Neural cell (in vitro differentiated cells): Measurements from ENCODE around the gene GABRR1. TPM values are rescaled to one million over a fixed set of nuclear protein-coding genes. Genes with fewer than 3 reads are reported as not detected.
A peak's percentile ranks its signal among the peaks of the same experiment; 100 is the strongest.

Experiments used
- H2AFZ ChIP-seq: fragments of 200-600, 300-800 bp; sonication (generic), shearing (Covaris generic); 2 replicates; pipeline ENCODE4 v1.6.0; 2014; ENCODE audit warnings: low read depth, mild to moderate bottlenecking, antibody characterized with exemption, low read length, moderate library complexity
- H3F3A ChIP-seq: fragments of 200-600 bp; shearing (Covaris generic); 2 replicates; pipeline ENCODE4 v1.6.1; 2016; ENCODE audit warnings: mild to moderate bottlenecking, moderate library complexity, mixed read lengths, antibody characterized with exemption, low read length; ENCODE audit not compliant: insufficient read depth, poor library complexity, severe bottlenecking
- H3K27ac ChIP-seq: fragments of 200-600, 300-800 bp; sonication (generic), shearing (Covaris generic); 2 replicates; pipeline ENCODE4 v1.5.1; 2014; ENCODE audit warnings: mild to moderate bottlenecking, low read length, moderate library complexity
- H3K27me3 ChIP-seq: fragments of 300-800, 200-600 bp; sonication (generic), shearing (Covaris generic); 2 replicates; pipeline ENCODE4 v1.6.0; 2014; ENCODE audit warnings: mild to moderate bottlenecking, low read depth, low read length, moderate library complexity; ENCODE audit not compliant: insufficient read depth
- H3K36me3 ChIP-seq: fragments of 300-800, 200-600 bp; sonication (generic), shearing (Covaris generic); 2 replicates; pipeline ENCODE4 v1.5.1; 2014; ENCODE audit warnings: mild to moderate bottlenecking, antibody characterized with exemption, low read length, moderate library complexity; ENCODE audit not compliant: insufficient read depth
- H3K4me2 ChIP-seq: fragments of 300-800, 200-600 bp; sonication (generic), shearing (Covaris generic); 2 replicates; pipeline ENCODE4 v1.6.0; 2014; ENCODE audit warnings: mild to moderate bottlenecking, low read length
- H3K4me3 ChIP-seq: fragments of 300-800, 200-600 bp; sonication (generic), shearing (Covaris generic); 2 replicates; pipeline ENCODE4 v1.5.1; 2014; ENCODE audit warnings: mild to moderate bottlenecking, low read length, moderate library complexity
- H3K79me2 ChIP-seq: fragments of 200-600 bp; shearing (Covaris generic); replicated peaks from 2 replicates; pipeline ENCODE4 v1.6.0; 2014; ENCODE audit warnings: mild to moderate bottlenecking, low read length, moderate library complexity; ENCODE audit not compliant: insufficient read depth
- H3K9ac ChIP-seq: fragments of 300-800, 200-600 bp; sonication (generic), shearing (Covaris generic); 2 replicates; pipeline ENCODE4 v1.6.1; 2016; ENCODE audit warnings: mild to moderate bottlenecking, low read length, mixed read lengths
- H3K9me2 ChIP-seq: fragments of 200-600 bp; shearing (Covaris generic); 2 replicates; pipeline ENCODE4 v1.6.1; 2016; ENCODE audit warnings: mild to moderate bottlenecking, low read length, mixed read lengths; ENCODE audit not compliant: insufficient read depth
- H3K9me3 ChIP-seq: fragments of 200-600, 300-800 bp; sonication (generic), shearing (Covaris generic); 2 replicates; pipeline ENCODE4 v1.6.1; 2016; ENCODE audit warnings: mild to moderate bottlenecking, mixed run types, low read length, moderate library complexity, mixed read lengths
- H4K20me1 ChIP-seq: fragments of 200-600 bp; shearing (Covaris generic); 2 replicates; pipeline ENCODE4 v1.6.1; 2016; ENCODE audit warnings: mild to moderate bottlenecking, mixed run types; ENCODE audit not compliant: insufficient read depth
- CTCF ChIP-seq: fragments of 450-650 bp; IDR thresholded peaks from 2 replicates; pipeline ENCODE4 v1.5.1; 2014; ENCODE audit warnings: antibody characterized with exemption, mild to moderate bottlenecking, moderate library complexity; ENCODE audit not compliant: poor library complexity, severe bottlenecking
- EP300 ChIP-seq: fragments of 450-650 bp; conservative IDR thresholded peaks from 2 replicates; pipeline ENCODE4 v1.6.1; 2014; ENCODE audit warnings: antibody characterized with exemption, mild to moderate bottlenecking, moderate library complexity; ENCODE audit not compliant: poor library complexity, severe bottlenecking
- EZH2 ChIP-seq: fragments of 200-600, 300-800 bp; shearing (Covaris generic), sonication (generic); IDR thresholded peaks from 2 replicates; pipeline ENCODE4 v1.6.1; 2014; ENCODE audit warnings: antibody characterized with exemption, low read length, borderline replicate concordance, mild to moderate bottlenecking; ENCODE audit not compliant: insufficient read depth, poor library complexity, severe bottlenecking
- MXI1 ChIP-seq: fragments of 450-650 bp; conservative IDR thresholded peaks from 2 replicates; pipeline ENCODE4 v1.6.1; 2014; ENCODE audit warnings: antibody characterized with exemption, mild to moderate bottlenecking; ENCODE audit not compliant: poor library complexity, severe bottlenecking
- POLR2AphosphoS5 ChIP-seq: IDR thresholded peaks from 2 replicates; pipeline ENCODE4 v1.6.1; 2012
- RAD21 ChIP-seq: fragments of 450-650 bp; conservative IDR thresholded peaks from 2 replicates; pipeline ENCODE4 v1.6.1; 2014; ENCODE audit warnings: antibody characterized with exemption, mild to moderate bottlenecking, moderate library complexity
- SMC3 ChIP-seq: fragments of 450-650 bp; conservative IDR thresholded peaks from 2 replicates; pipeline ENCODE4 v1.6.1; 2014; ENCODE audit warnings: antibody characterized with exemption, mild to moderate bottlenecking, moderate library complexity; ENCODE audit not compliant: poor library complexity
- TAF1 ChIP-seq: IDR thresholded peaks from 2 replicates; pipeline ENCODE4 v1.6.1; 2012; ENCODE audit warnings: low read depth
- polyA plus RNA-seq: library from polyadenylated mRNA; depleted of rRNA; stranded (reverse); fragments of >200 nt; gene quantifications from 2 replicates; pipeline ENCODE4 v1.2.3, GENCODE V29; 2014
- TF ChIP-seq, protein P1 (sequence below): IDR thresholded peaks from 2 replicates; pipeline ENCODE4 v1.6.1; 2012; ENCODE audit warnings: borderline replicate concordance

GABRR1 gene
- polyA plus RNA-seq, 1 donor from 2014 or later: not detected

DNA sequence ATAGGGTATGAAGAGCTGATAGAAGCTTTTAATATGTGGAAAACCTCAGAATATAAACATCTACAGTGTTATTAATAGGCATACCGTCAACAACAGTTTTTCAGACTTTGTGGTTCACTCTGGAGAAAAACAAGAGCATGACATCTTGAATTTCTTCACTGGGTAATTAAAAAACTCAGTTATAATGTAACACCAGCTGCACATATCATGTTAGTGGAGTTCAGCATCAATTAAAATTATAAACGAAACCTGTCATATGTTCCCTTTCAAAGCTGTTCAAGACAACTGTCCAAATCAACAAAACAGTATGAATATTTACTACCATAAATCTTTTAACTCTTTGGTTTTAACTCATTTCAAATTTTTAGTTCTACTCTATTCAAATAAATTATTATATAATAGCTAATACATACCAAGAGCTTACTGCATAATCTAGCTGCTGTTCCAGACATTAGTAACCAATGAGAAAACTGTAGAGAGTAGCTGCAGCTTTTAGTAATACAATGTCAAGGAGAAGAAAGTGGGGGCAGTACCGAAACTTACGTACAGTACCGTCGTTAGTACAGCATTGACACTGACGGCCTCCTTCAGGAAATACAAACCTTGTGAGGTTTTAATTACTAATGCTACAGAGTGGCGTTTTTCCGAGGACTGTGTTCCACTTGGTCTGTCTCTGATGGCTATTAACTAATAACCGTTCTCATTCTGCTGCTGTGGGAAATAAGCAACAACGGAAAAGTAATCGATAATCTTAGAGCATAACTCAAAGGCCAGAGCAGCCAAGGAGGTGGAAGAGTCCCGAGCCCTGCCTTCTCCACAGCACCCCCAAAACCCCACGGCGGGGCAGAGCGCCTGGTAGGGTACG lies 71.8 kb downstream of the GABRR1 start:
- Histone ChIP-seq H3K9me3 (no peaks in the 10 kb centered on the region), H3K9ac (peak overlapping the region; percentile 68), H3K79me2 (no peaks in the 10 kb centered on the region), H3K4me3 (peak overlapping the region; percentile 85), H3K4me2 (peak overlapping the region; percentile 55), H3K9me2 (no peaks in the 10 kb centered on the region), H3K36me3 (no peaks in the 10 kb centered on the region), H2AFZ (no peak overlapping the region), H3K27ac (no peak overlapping the region), H3F3A (no peaks in the 10 kb centered on the region), H4K20me1 (no peaks in the 10 kb centered on the region), H3K27me3 (peaks cover 14% of the 10 kb centered on the region)
- TF ChIP-seq MXI1 (no peak), CTCF (no peak), POLR2AphosphoS5 (no peak), TAF1 (no peak), EZH2 (no peak), EP300 (no peak), SMC3 (no peak), RAD21 (no peak)
- TF ChIP-seq, protein P1, sequence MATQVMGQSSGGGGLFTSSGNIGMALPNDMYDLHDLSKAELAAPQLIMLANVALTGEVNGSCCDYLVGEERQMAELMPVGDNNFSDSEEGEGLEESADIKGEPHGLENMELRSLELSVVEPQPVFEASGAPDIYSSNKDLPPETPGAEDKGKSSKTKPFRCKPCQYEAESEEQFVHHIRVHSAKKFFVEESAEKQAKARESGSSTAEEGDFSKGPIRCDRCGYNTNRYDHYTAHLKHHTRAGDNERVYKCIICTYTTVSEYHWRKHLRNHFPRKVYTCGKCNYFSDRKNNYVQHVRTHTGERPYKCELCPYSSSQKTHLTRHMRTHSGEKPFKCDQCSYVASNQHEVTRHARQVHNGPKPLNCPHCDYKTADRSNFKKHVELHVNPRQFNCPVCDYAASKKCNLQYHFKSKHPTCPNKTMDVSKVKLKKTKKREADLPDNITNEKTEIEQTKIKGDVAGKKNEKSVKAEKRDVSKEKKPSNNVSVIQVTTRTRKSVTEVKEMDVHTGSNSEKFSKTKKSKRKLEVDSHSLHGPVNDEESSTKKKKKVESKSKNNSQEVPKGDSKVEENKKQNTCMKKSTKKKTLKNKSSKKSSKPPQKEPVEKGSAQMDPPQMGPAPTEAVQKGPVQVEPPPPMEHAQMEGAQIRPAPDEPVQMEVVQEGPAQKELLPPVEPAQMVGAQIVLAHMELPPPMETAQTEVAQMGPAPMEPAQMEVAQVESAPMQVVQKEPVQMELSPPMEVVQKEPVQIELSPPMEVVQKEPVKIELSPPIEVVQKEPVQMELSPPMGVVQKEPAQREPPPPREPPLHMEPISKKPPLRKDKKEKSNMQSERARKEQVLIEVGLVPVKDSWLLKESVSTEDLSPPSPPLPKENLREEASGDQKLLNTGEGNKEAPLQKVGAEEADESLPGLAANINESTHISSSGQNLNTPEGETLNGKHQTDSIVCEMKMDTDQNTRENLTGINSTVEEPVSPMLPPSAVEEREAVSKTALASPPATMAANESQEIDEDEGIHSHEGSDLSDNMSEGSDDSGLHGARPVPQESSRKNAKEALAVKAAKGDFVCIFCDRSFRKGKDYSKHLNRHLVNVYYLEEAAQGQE: no peak

GRCh38 chr6:89144354-89144906 lies 72.7 kb downstream of the GABRR1 start:
- Histone ChIP-seq H3K79me2 (no peaks in the 10 kb centered on the region), H3K36me3 (no peaks in the 10 kb centered on the region), H2AFZ (no peak overlapping the region), H3K27ac (no peak overlapping the region), H4K20me1 (no peaks in the 10 kb centered on the region), H3K4me3 (no peak overlapping the region), H3K9ac (no peak overlapping the region), H3K9me3 (no peaks in the 10 kb centered on the region), H3K4me2 (no peak overlapping the region), H3K27me3 (peaks cover 14% of the 10 kb centered on the region), H3K9me2 (no peaks in the 10 kb centered on the region), H3F3A (no peaks in the 10 kb centered on the region)
- TF ChIP-seq EZH2 (no peak), POLR2AphosphoS5 (no peak), SMC3 (no peak), RAD21 (no peak), TAF1 (no peak), MXI1 (no peak), EP300 (no peak), CTCF (no peak)
- TF ChIP-seq, protein P1: no peak
